K562 (cell line): ENCODE measurements around the gene QSOX2. TPM values are rescaled to one million over a fixed set of nuclear protein-coding genes. Genes with fewer than 3 reads are reported as not detected.

Source experiments
- ARNT ChIP-seq, 2 experiments: fragments of 450-650 bp; IDR thresholded peaks; 2 replicates each; pipeline ENCODE4 v1.6.1; 2016; ENCODE audit warnings: mild to moderate bottlenecking in 1 of 2
- BCL6 ChIP-seq: fragments of 250-450 bp; sonication (Bioruptor Pico); IDR thresholded peaks from 2 replicates; pipeline ENCODE4 v1.4.0; 2020
- FOXA3 ChIP-seq, 2 experiments: fragments of 450-650 bp in 1 of 2; sonication (generic) in 1 of 2; formaldehyde crosslinking; IDR thresholded peaks in 1 of 2; conservative IDR thresholded peaks in 1 of 2; 2 replicates each; pipeline versions ENCODE4 v1.4.0 to v1.8.0; 2020 to 2022; ENCODE audit warnings: mild to moderate bottlenecking in 2 of 2, missing genetic modification reagents in 1 of 2
- GATA2 ChIP-seq: sonication (generic); formaldehyde crosslinking; IDR thresholded peaks from 2 replicates; pipeline ENCODE4 v1.4.0; 2020; ENCODE audit warnings: mild to moderate bottlenecking, missing genetic modification reagents
- L3MBTL2 ChIP-seq: fragments of 450-650 bp; IDR thresholded peaks from 2 replicates; pipeline ENCODE4 v1.6.1; 2016; ENCODE audit warnings: mild to moderate bottlenecking, moderate library complexity
- LEF1 ChIP-seq: fragments of 450-650 bp; IDR thresholded peaks from 2 replicates; pipeline ENCODE4 v1.6.1; 2016; ENCODE audit warnings: mild to moderate bottlenecking
- NCOA1 ChIP-seq: fragments of 450-650 bp; IDR thresholded peaks from 2 replicates; pipeline ENCODE4 v1.6.1; 2016; ENCODE audit warnings: low read depth
- SMARCA4 ChIP-seq: fragments of 450-650 bp; IDR thresholded peaks from 2 replicates; pipeline ENCODE4 v1.6.1; 2016
- TARDBP ChIP-seq: fragments of 450-650 bp; IDR thresholded peaks from 2 replicates; pipeline ENCODE4 v1.6.1; 2016
- XRCC5 ChIP-seq: fragments of 200-400 bp; formaldehyde crosslinking; IDR thresholded peaks from 2 replicates; pipeline ENCODE4 v1.6.1; 2017; ENCODE audit warnings: low read depth, mild to moderate bottlenecking, low read length
- ZNF644 ChIP-seq: fragments of 200-800 bp; sonication (Bioruptor generic); IDR thresholded peaks from 2 replicates; pipeline ENCODE4 v1.6.1; 2016; ENCODE audit warnings: low read depth, missing genetic modification characterization, missing compliant biosample characterization
- ZSCAN32 ChIP-seq: fragments of 450-650 bp; formaldehyde crosslinking; IDR thresholded peaks from 2 replicates; pipeline ENCODE4 v1.4.0; 2020; ENCODE audit warnings: mild to moderate bottlenecking, moderate library complexity
- polyA plus RNA-seq, 8 experiments: library from polyadenylated mRNA; depleted of rRNA in 4 of 8; stranded (reverse) in 5 of 8; unstranded in 3 of 8; fragments of >200 nt; fragmentation: Nextera tagmentation in 2 of 8; fragmentation: Illumina TruSeq in 1 of 8; extraction: Ambion mirVana in 2 of 8; extraction: Trizol in 1 of 8; gene quantifications; 2 replicates each; pipeline versions ENCODE4 v1.2.1 to v1.2.3, GENCODE V29; 2011 to 2014; ENCODE audit warnings: inconsistent platforms in 1 of 8, missing spikeins in 1 of 8
- total RNA-seq, 7 experiments: library from RNA; depleted of rRNA in 6 of 7; stranded (reverse); fragments of >200 nt in 6 of 7; fragmentation: Illumina TruSeq in 2 of 7; extraction: Trizol in 2 of 7; gene quantifications; 2 replicates each; pipeline versions ENCODE4 v1.2.1 to v1.2.3, GENCODE V29; 2011 to 2021; ENCODE audit warnings: low replicate concordance in 1 of 7
- TF ChIP-seq, protein P1 (sequence below): fragments of 450-650 bp; formaldehyde crosslinking; IDR thresholded peaks from 2 replicates; pipeline ENCODE4 v1.4.0; 2020; ENCODE audit warnings: mild to moderate bottlenecking, mixed read lengths
- TF ChIP-seq, protein P2 (sequence below), 2 experiments: fragments of 450-650 bp; IDR thresholded peaks; 2 replicates each; pipeline ENCODE4 v1.6.1; 2016; ENCODE audit warnings: mild to moderate bottlenecking in 2 of 2, borderline replicate concordance in 1 of 2, low read depth in 1 of 2, moderate library complexity in 1 of 2

QSOX2 gene
- total and polyA plus RNA-seq, 9 of the 15 experiments (the other 6 are each of a cell fraction or from before 2014, with no cell fraction given): 0.51 to 23.7 (median 12.7) TPM

GRCh38 chr9:136206602-136207275 lies 38.9 kb downstream of the QSOX2 start (continued):
- TF ChIP-seq, protein P1, sequence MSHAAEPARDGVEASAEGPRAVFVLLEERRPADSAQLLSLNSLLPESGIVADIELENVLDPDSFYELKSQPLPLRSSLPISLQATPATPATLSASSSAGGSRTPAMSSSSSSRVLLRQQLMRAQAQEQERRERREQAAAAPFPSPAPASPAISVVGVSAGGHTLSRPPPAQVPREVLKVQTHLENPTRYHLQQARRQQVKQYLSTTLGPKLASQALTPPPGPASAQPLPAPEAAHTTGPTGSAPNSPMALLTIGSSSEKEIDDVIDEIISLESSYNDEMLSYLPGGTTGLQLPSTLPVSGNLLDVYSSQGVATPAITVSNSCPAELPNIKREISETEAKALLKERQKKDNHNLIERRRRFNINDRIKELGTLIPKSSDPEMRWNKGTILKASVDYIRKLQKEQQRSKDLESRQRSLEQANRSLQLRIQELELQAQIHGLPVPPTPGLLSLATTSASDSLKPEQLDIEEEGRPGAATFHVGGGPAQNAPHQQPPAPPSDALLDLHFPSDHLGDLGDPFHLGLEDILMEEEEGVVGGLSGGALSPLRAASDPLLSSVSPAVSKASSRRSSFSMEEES (CRISPR knock-in tag): no peak
- 0 out of 4 replicates have a peak, but pooled peaks of 1 of the 2 experiments have one; percentile 39 for TF ChIP-seq ARNT (IDR thresholded peaks at IDR 0.05)
- TF ChIP-seq L3MBTL2: peak; percentile 95
- peak; percentile 79; the same call in 1 of the 2 replicates for TF ChIP-seq LEF1
- peak; percentile 47; the same call in 1 of the 2 replicates for TF ChIP-seq TARDBP
- peak; percentile 91 for TF ChIP-seq ZNF644 (tag)
- TF ChIP-seq XRCC5: no peak
- TF ChIP-seq NCOA1: peak; percentile 78; the same call in 1 of the 2 replicates
- TF ChIP-seq ZSCAN32 (CRISPR knock-in tag): peak; percentile 59; the same call in 1 of the 2 replicates
- TF ChIP-seq, protein P2, sequence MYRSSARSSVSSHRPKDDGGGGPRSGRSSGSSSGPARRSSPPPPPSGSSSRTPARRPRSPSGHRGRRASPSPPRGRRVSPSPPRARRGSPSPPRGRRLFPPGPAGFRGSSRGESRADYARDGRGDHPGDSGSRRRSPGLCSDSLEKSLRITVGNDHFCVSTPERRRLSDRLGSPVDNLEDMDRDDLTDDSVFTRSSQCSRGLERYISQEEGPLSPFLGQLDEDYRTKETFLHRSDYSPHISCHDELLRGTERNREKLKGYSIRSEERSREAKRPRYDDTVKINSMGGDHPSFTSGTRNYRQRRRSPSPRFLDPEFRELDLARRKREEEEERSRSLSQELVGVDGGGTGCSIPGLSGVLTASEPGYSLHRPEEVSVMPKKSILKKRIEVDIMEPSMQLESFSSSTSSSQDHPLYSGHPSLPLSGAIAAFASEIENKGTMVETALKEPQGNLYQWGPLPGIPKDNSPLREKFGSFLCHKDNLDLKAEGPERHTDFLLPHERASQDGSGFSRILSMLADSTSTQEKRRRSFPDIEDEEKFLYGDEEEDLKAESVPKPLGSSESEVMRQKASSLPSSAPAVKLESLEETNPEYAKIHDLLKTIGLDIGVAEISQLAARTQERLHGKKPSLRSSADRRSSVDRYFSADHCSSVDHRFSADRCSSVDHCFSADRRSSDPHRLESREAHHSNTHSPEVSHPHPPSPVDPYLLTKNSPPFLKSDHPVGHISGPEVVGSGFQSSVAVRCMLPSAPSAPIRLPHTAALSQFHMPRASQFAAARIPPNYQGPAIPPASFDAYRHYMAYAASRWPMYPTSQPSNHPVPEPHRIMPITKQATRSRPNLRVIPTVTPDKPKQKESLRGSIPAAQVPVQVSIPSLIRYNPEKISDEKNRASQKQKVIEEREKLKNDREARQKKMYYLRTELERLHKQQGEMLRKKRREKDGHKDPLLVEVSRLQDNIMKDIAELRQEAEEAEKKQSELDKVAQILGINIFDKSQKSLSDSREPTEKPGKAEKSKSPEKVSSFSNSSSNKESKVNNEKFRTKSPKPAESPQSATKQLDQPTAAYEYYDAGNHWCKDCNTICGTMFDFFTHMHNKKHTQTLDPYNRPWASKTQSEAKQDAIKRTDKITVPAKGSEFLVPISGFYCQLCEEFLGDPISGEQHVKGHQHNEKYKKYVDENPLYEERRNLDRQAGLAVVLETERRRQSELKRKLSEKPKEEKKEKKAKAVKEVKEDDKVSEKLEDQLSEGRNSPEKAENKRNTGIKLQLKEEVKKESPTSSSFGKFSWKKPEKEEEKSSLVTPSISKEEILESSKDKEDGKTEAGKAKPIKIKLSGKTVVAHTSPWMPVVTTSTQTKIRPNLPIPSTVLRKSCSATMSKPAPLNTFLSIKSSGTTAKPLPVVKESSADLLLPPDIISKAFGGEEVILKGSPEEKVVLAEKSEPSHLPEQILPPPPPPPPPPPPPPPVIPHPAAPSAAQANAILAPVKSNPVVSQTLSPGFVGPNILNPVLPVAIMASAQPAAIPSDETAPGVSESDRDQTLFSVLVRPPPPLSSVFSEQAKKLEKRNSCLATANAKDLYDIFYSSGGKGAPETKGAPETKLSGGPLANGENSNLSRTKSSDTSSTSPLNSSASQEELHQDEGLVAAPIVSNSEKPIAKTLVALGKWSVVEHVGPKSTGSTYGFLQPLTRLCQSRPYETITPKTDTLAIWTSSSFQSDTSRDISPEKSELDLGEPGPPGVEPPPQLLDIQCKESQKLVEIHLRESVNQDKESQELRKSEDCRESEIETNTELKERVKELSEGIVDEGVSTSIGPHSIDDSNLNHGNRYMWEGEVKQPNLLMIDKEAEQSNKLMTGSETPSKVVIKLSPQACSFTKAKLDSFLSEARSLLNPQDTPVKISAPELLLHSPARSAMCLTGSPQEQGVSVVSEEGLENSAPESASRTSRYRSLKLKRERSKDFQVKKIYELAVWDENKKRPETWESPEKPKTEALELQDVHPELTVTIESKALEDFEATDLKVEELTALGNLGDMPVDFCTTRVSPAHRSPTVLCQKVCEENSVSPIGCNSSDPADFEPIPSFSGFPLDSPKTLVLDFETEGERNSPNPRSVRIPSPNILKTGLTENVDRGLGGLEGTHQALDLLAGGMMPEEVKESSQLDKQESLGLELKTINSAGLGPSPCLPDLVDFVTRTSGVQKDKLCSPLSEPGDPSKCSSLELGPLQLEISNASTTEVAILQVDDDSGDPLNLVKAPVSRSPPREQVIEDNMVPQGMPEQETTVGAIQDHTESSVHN (IDR thresholded peaks at IDR 0.05; ENCODE audit: borderline replicate concordance in 1 of 2, low read depth in 1 of 2): no peak
- TF ChIP-seq GATA2 (CRISPR knock-in tag): no peak
- TF ChIP-seq BCL6 (CRISPR knock-in tag): 0 out of 2 replicates have a peak, but pooled peaks have one; percentile 42
- TF ChIP-seq SMARCA4: peak; percentile 50; the same call in 1 of the 2 replicates
- TF ChIP-seq FOXA3 (CRISPR knock-in tag; conservative IDR thresholded peaks at IDR 0.05 in 1 of 2, IDR thresholded peaks at IDR 0.05 in 1 of 2): no peak
